Caco-2 (cell line): ENCODE results near the gene PKD1. TPM values are rescaled to one million over a fixed set of nuclear protein-coding genes. Genes with fewer than 3 reads are reported as not detected.
"Not testable (repeated sequence)": the region's sequence is repeated elsewhere in the genome, so short reads cannot be mapped to it uniquely, and the experiment has no call there.

ENCODE experiments used
- BruUV-seq: library from RNA; stranded (reverse); fragments of 400-500 nt; replicated peaks from 2 replicates; lab custom pipeline; 2021; lab: Mats Ljungman, UMichigan
- CTCF ChIA-PET: fragments of 300-600 bp; sonication (Branson Sonifier 250); formaldehyde crosslinking; loops from one replicate; lab custom pipeline; 2022; ENCODE audit warnings: antibody characterized with exemption; lab: Charles Lee
- POLR2A ChIA-PET: fragments of 300-600 bp; sonication (Branson Sonifier 250); formaldehyde crosslinking; loops from one replicate; lab custom pipeline; 2022; ENCODE audit warnings: antibody characterized with exemption; lab: Charles Lee
- DNase-seq, 2 experiments: peaks; one replicate each; pipeline versions ENCODE4 v3.0.0 to v3.0.0-alpha.2; 2020 to 2022
- H3K27me3 ChIP-seq: replicated peaks from 2 replicates; pipeline ENCODE4 v1.6.0; 2011; ENCODE audit warnings: low read length; ENCODE audit not compliant: control insufficient read depth, insufficient read depth
- H3K36me3 ChIP-seq: 2 replicates; pipeline ENCODE4 v1.5.1; 2011; ENCODE audit warnings: low read length; ENCODE audit not compliant: control insufficient read depth, insufficient read depth
- H3K4me1 ChIP-seq: fragments of 250-450 bp; sonication (Bioruptor Pico); 2 replicates; pipeline ENCODE4 v1.5.1; 2020; ENCODE audit warnings: mild to moderate bottlenecking
- H3K4me3 ChIP-seq: 2 replicates; pipeline ENCODE4 v1.5.1; 2011; ENCODE audit warnings: low read depth, mild to moderate bottlenecking, control low read depth, low read length
- H3K9me3 ChIP-seq: fragments of 250-450 bp; sonication (Bioruptor Pico); 2 replicates; pipeline ENCODE4 v1.5.1; 2020; ENCODE audit warnings: mild to moderate bottlenecking, moderate library complexity
- H3K27ac Mint-ChIP-seq: one replicate; pipeline ENCODE4 v1.8.0; 2022; ENCODE audit warnings: mixed read lengths; ENCODE audit not compliant: unreplicated experiment
- H3K27me3 Mint-ChIP-seq: one replicate; pipeline ENCODE4 v1.8.0; 2022; ENCODE audit warnings: mixed read lengths; ENCODE audit not compliant: insufficient read depth, unreplicated experiment
- H3K36me3 Mint-ChIP-seq: one replicate; pipeline ENCODE4 v1.8.0; 2022; ENCODE audit warnings: mild to moderate bottlenecking, mixed read lengths; ENCODE audit not compliant: insufficient read depth, unreplicated experiment
- H3K4me1 Mint-ChIP-seq: one replicate; pipeline ENCODE4 v1.8.0; 2022; ENCODE audit warnings: low read depth, mixed read lengths; ENCODE audit not compliant: unreplicated experiment
- H3K4me3 Mint-ChIP-seq: one replicate; pipeline ENCODE4 v1.8.0; 2022; ENCODE audit warnings: mild to moderate bottlenecking, moderate library complexity, mixed read lengths; ENCODE audit not compliant: unreplicated experiment
- H3K9me3 Mint-ChIP-seq: one replicate; pipeline ENCODE4 v1.8.0; 2022; ENCODE audit warnings: mixed read lengths; ENCODE audit not compliant: unreplicated experiment
- CTCF ChIP-seq, 2 experiments: fragments of 200-600 bp in 1 of 2; IDR thresholded peaks; 1 replicate in 1 of 2; 2 replicates in 1 of 2; pipeline versions ENCODE4 v1.5.1 to v1.8.0; 2011 to 2022; ENCODE audit warnings: antibody characterized with exemption in 1 of 2, control low read depth in 1 of 2, inconsistent platforms in 1 of 2, low read depth in 1 of 2, low read length in 1 of 2, mild to moderate bottlenecking in 1 of 2, moderate library complexity in 1 of 2; ENCODE audit not compliant: insufficient read depth in 1 of 2, severe bottlenecking in 1 of 2, unreplicated experiment in 1 of 2
- intact Hi-C: fragments of 100-400 bp; cut with micrococcal nuclease; formaldehyde crosslinking; loops from one replicate; pipeline ENCODE4 v1.10.0; 2022; ENCODE audit not compliant: unreplicated experiment
- total RNA-seq: library from RNA; stranded (reverse); gene quantifications from 2 replicates; pipeline ENCODE4 v1.2.3, GENCODE V29; 2022

PKD1 gene
- total RNA-seq, 1 experiment from 2014 or later, result 70.5 TPM

- BruUV-seq, result not testable (repeated sequence)
Measured at GRCh38 chr16:2106211-2106610, 29.5 kb downstream of the PKD1 start.

GRCh38 chr16:2105769-2106168, 29.9 kb downstream of the PKD1 start:
- H3K36me3 Mint-ChIP-seq, result peaks cover 14% of the 10 kb centered on the region
- H3K4me1 ChIP-seq, H3K9me3 Mint-ChIP-seq, BruUV-seq, H3K4me1 Mint-ChIP-seq, H3K4me3 ChIP-seq, CTCF ChIA-PET, POLR2A ChIA-PET, H3K27me3 ChIP-seq, H3K4me3 Mint-ChIP-seq, H3K9me3 ChIP-seq, H3K27me3 Mint-ChIP-seq, intact Hi-C loops, H3K36me3 ChIP-seq, DNase-seq, H3K27ac Mint-ChIP-seq: not testable (repeated sequence)

More at GRCh38 chr16:2106211-2106610, 29.5 kb downstream of the PKD1 start:
- CTCF ChIA-PET, H3K4me1 ChIP-seq, H3K4me1 Mint-ChIP-seq, H3K27me3 ChIP-seq, H3K36me3 ChIP-seq, H3K27me3 Mint-ChIP-seq, DNase-seq, H3K9me3 Mint-ChIP-seq, H3K4me3 Mint-ChIP-seq, intact Hi-C loops, POLR2A ChIA-PET, H3K4me3 ChIP-seq, H3K27ac Mint-ChIP-seq, H3K9me3 ChIP-seq: not testable (repeated sequence)
- H3K36me3 Mint-ChIP-seq, result peaks cover 11% of the 10 kb centered on the region

DNA sequence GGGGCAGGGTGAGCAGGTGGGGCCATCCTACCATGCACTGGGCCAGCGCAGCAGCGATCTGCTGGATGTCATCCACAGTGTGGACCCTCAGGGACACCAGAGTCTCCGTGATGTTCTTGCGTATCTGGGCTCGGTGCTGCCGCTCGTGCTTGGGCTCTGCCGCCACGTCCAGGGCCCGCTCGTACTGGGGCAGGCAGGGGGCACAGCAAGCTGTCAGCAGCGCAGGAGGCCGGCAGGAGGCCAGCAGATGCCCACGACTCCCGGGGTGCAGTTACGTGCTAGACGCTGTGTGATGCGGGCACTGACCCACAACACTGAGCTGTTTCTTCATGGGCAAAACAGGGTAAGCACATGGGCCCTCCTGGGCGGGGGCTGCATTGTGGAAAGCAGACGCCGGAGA, 30.4 kb downstream of the PKD1 start:
- H3K36me3 ChIP-seq, H3K4me1 ChIP-seq, H3K27ac Mint-ChIP-seq, H3K27me3 ChIP-seq, H3K27me3 Mint-ChIP-seq, DNase-seq, H3K4me3 ChIP-seq, H3K9me3 ChIP-seq, POLR2A ChIA-PET, intact Hi-C loops, BruUV-seq, CTCF ChIA-PET, H3K9me3 Mint-ChIP-seq, H3K4me3 Mint-ChIP-seq, H3K4me1 Mint-ChIP-seq: not testable (repeated sequence)
- peaks cover 14% of the 10 kb centered on the region for H3K36me3 Mint-ChIP-seq

- H3K27me3 ChIP-seq, H3K4me1 Mint-ChIP-seq, H3K27me3 Mint-ChIP-seq, intact Hi-C loops, CTCF ChIA-PET, H3K4me3 Mint-ChIP-seq, H3K4me1 ChIP-seq, H3K9me3 ChIP-seq, H3K27ac Mint-ChIP-seq, BruUV-seq, H3K9me3 Mint-ChIP-seq, H3K4me3 ChIP-seq, POLR2A ChIA-PET, H3K36me3 ChIP-seq, DNase-seq: not testable (repeated sequence)
- peaks cover 14% of the 10 kb centered on the region for H3K36me3 Mint-ChIP-seq
Measured at GRCh38 chr16:2104464-2104863, 31.2 kb downstream of the PKD1 start.

GRCh38 chr16:2102471-2102870, 33.2 kb downstream of the PKD1 start:
- POLR2A ChIA-PET, result no interaction called here
- Mint-ChIP-seq H3K9me3 (no peaks in the 10 kb centered on the region), H3K4me3 (no peak overlapping the region), H3K36me3 (peaks cover 15% of the 10 kb centered on the region), H3K27me3 (no peaks in the 10 kb centered on the region), H3K27ac (no peak overlapping the region), H3K4me1 (no peaks in the 10 kb centered on the region)
- H3K27me3 ChIP-seq, result no peaks in the 10 kb centered on the region
- BruUV-seq, result no TSS peak
- intact Hi-C loops, result no loop called here
- no peak for DNase-seq
- TF ChIP-seq CTCF (IDR thresholded peaks at IDR 0.05; ENCODE audit: insufficient read depth in 1 of 2, low read depth in 1 of 2, low read length in 1 of 2, severe bottlenecking in 1 of 2, unreplicated experiment in 1 of 2), result no peak
- no peak overlapping the region for H3K4me3 ChIP-seq
- no peaks in the 10 kb centered on the region for H3K9me3 ChIP-seq
- CTCF ChIA-PET, result no interaction called here
- H3K36me3 ChIP-seq, result no peaks in the 10 kb centered on the region; the same call in 1 of the 2 replicates
- no peaks in the 10 kb centered on the region for H3K4me1 ChIP-seq

- H3K9me3 ChIP-seq, BruUV-seq, H3K27me3 ChIP-seq, H3K4me1 ChIP-seq, H3K9me3 Mint-ChIP-seq, H3K27ac Mint-ChIP-seq, CTCF ChIA-PET, intact Hi-C loops, H3K27me3 Mint-ChIP-seq, H3K36me3 ChIP-seq, POLR2A ChIA-PET, H3K4me1 Mint-ChIP-seq, H3K4me3 ChIP-seq, H3K4me3 Mint-ChIP-seq, DNase-seq: not testable (repeated sequence)
- peaks cover 23% of the 10 kb centered on the region for H3K36me3 Mint-ChIP-seq
Measured at GRCh38 chr16:2101581-2101980, 34.1 kb downstream of the PKD1 start.
